Activated naive CD4-positive, alpha-beta T cell treated with anti-CD3 and anti-CD28 coated beads for 36 hours (primary cell): ENCODE results near the gene NLRC5. TPM values are rescaled to one million over a fixed set of nuclear protein-coding genes. Genes with fewer than 3 reads are reported as not detected.

Experiments
- CTCF ChIA-PET: fragments of 350-600 bp; sonication (Branson Sonifier 250); formaldehyde crosslinking; loops from one replicate; lab custom pipeline; 2021; ENCODE audit warnings: antibody characterized with exemption; lab: Charles Lee
- DNase-seq: peaks from one replicate; pipeline ENCODE4 v3.0.0-alpha.2; 2020
- H3K27ac Mint-ChIP-seq: one replicate; pipeline ENCODE4 v1.8.0; 2021; ENCODE audit warnings: mild to moderate bottlenecking, mixed read lengths
- H3K27me3 Mint-ChIP-seq: one replicate; pipeline ENCODE4 v1.8.0; 2021; ENCODE audit warnings: low read depth, mixed read lengths
- H3K36me3 Mint-ChIP-seq: one replicate; pipeline ENCODE4 v1.8.0; 2021; ENCODE audit warnings: low read depth, mixed read lengths
- H3K4me1 Mint-ChIP-seq: one replicate; pipeline ENCODE4 v1.8.0; 2021; ENCODE audit warnings: low read depth, mixed read lengths
- H3K4me3 Mint-ChIP-seq: one replicate; pipeline ENCODE4 v1.8.0; 2021; ENCODE audit warnings: mild to moderate bottlenecking, moderate library complexity, mixed read lengths
- H3K9me3 Mint-ChIP-seq: one replicate; pipeline ENCODE4 v1.8.0; 2021; ENCODE audit warnings: mixed read lengths
- intact Hi-C: fragments of 100-400 bp; cut with micrococcal nuclease; formaldehyde crosslinking; loops from one replicate; pipeline ENCODE4 v1.15.1; 2023
- total RNA-seq, 2 experiments: library from RNA; stranded (reverse); gene quantifications; one replicate each; pipeline ENCODE4 v1.2.3, GENCODE V29; 2021

The NLRC5 gene
- total RNA-seq, 2 experiments from 2014 or later = 104 to 119 TPM

- Mint-ChIP-seq H3K36me3 (no peaks in the 10 kb centered on the region), H3K9me3 (no peaks in the 10 kb centered on the region), H3K27me3 (no peaks in the 10 kb centered on the region), H3K27ac (no peak overlapping the region), H3K4me1 (peaks cover 9% of the 10 kb centered on the region), H3K4me3 (no peak overlapping the region)
- DNase-seq = no peak
- intact Hi-C loops = no loop called here
- CTCF ChIA-PET = interaction anchor here (0.9 to 1.0 kb wide), 2 partner anchors 11 to 117 kb away, joined by 3 read pairs; no protein-coding TSS in a partner anchor
Measured at GRCh38 chr16:57081744-57082143, 92.4 kb downstream of the NLRC5 start.

- Mint-ChIP-seq H3K27ac (no peak overlapping the region), H3K27me3 (no peaks in the 10 kb centered on the region), H3K4me1 (peaks cover 9% of the 10 kb centered on the region), H3K36me3 (no peaks in the 10 kb centered on the region), H3K9me3 (no peaks in the 10 kb centered on the region), H3K4me3 (no peak overlapping the region)
- no peak for DNase-seq
- CTCF ChIA-PET = interaction anchor here (0.5 to 3.8 kb wide), 11 partner anchors 10 to 256 kb away, joined by 3 to 20 read pairs (median 13); partner anchors contain the start of gene CPNE2
- intact Hi-C loops = no loop called here
Measured at GRCh38 chr16:57082664-57083063, 93.3 kb downstream of the NLRC5 start.

GRCh38 chr16:57083485-57084126 lies 94.2 kb downstream of the NLRC5 start:
- no peaks in the 10 kb centered on the region for H3K27me3 Mint-ChIP-seq
- CTCF ChIA-PET = interaction anchor here (0.6 to 3.8 kb wide), 28 partner anchors 9 to 373 kb away, joined by 3 to 20 read pairs (median 4); partner anchors contain the start of gene CPNE2
- no peaks in the 10 kb centered on the region for H3K36me3 Mint-ChIP-seq
- DNase-seq = no peak
- peak overlapping the region; percentile 73 for H3K27ac Mint-ChIP-seq
- no peak overlapping the region for H3K4me3 Mint-ChIP-seq
- peaks cover 9% of the 10 kb centered on the region for H3K4me1 Mint-ChIP-seq
- no peaks in the 10 kb centered on the region for H3K9me3 Mint-ChIP-seq
- intact Hi-C loops = loop anchor here (1.0 to 2.0 kb wide), 4 partner anchors 85 to 334 kb away; partner anchors contain the start of gene ARL2BP

GRCh38 chr16:57084257-57084770 lies 95.0 kb downstream of the NLRC5 start:
- CTCF ChIA-PET = interaction anchor here (0.6 to 3.8 kb wide), 35 partner anchors 9 to 389 kb away, joined by 3 to 20 read pairs (median 4); partner anchors contain the start of gene CPNE2
- H3K4me3 Mint-ChIP-seq = no peak overlapping the region
- H3K36me3 Mint-ChIP-seq = no peaks in the 10 kb centered on the region
- no peaks in the 10 kb centered on the region for H3K9me3 Mint-ChIP-seq
- DNase-seq = peak; percentile 86
- H3K27ac Mint-ChIP-seq = peak overlapping the region; percentile 73
- intact Hi-C loops = loop anchor here (1.0 to 2.0 kb wide), 4 partner anchors 84 to 333 kb away; partner anchors contain the start of gene ARL2BP
- peaks cover 9% of the 10 kb centered on the region for H3K4me1 Mint-ChIP-seq
- H3K27me3 Mint-ChIP-seq = no peaks in the 10 kb centered on the region

GRCh38 chr16:57084996-57085395 lies 95.6 kb downstream of the NLRC5 start:
- H3K27ac Mint-ChIP-seq = no peak overlapping the region

GRCh38 chr16:57087003-57087402 lies 97.6 kb downstream of the NLRC5 start:
- no peak overlapping the region for H3K27ac Mint-ChIP-seq
- no peak overlapping the region for H3K4me3 Mint-ChIP-seq
- H3K9me3 Mint-ChIP-seq = no peaks in the 10 kb centered on the region

More at GRCh38 chr16:57084996-57085395, 95.6 kb downstream of the NLRC5 start:
- DNase-seq = no peak
- Mint-ChIP-seq H3K36me3 (no peaks in the 10 kb centered on the region), H3K4me3 (no peak overlapping the region), H3K27me3 (no peaks in the 10 kb centered on the region), H3K9me3 (no peaks in the 10 kb centered on the region), H3K4me1 (peaks cover 7% of the 10 kb centered on the region)
- intact Hi-C loops = loop anchor here (1.0 to 2.0 kb wide), 4 partner anchors 83 to 332 kb away; partner anchors contain the start of gene ARL2BP
- CTCF ChIA-PET = interaction anchor here (0.6 to 3.8 kb wide), 25 partner anchors 8 to 389 kb away, joined by 3 to 20 read pairs (median 6); partner anchors contain the start of gene CPNE2

GRCh38 chr16:57089406-57089805 lies 100.0 kb downstream of the NLRC5 start:
- Mint-ChIP-seq H3K9me3 (no peaks in the 10 kb centered on the region), H3K27me3 (peaks cover 3% of the 10 kb centered on the region), H3K4me3 (no peak overlapping the region), H3K4me1 (peaks cover 11% of the 10 kb centered on the region), H3K27ac (no peak overlapping the region), H3K36me3 (no peaks in the 10 kb centered on the region)
- CTCF ChIA-PET = no interaction called here
- DNase-seq = no peak
- intact Hi-C loops = no loop called here

More at GRCh38 chr16:57087003-57087402, 97.6 kb downstream of the NLRC5 start:
- CTCF ChIA-PET = interaction anchor here (2.8 kb wide), 1 partner anchor 122 kb away, joined by 8 read pairs; no protein-coding TSS in a partner anchor
- DNase-seq = no peak
- Mint-ChIP-seq H3K27me3 (no peaks in the 10 kb centered on the region), H3K36me3 (no peaks in the 10 kb centered on the region), H3K4me1 (peaks cover 15% of the 10 kb centered on the region)
- intact Hi-C loops = no loop called here

GRCh38 chr16:57091200-57091974 lies 102.0 kb downstream of the NLRC5 start:
- intact Hi-C loops = no loop called here
- H3K27ac Mint-ChIP-seq = no peak overlapping the region

GRCh38 chr16:57091975-57092785 lies 102.8 kb downstream of the NLRC5 start, which contains the start of gene CPNE2:
Gene CPNE2, plus strand, starts transcription at chr16:57092583. Its CDS starts 18,160 bp downstream, at chr16:57110743.
- CTCF ChIA-PET = interaction anchor here (0.6 to 3.6 kb wide), 23 partner anchors 8 to 326 kb away, joined by 3 to 17 read pairs (median 4); partner anchors contain the start of genes PSME3IP1 and RSPRY1
- Mint-ChIP-seq H3K9me3 (no peaks in the 10 kb centered on the region), H3K4me3 (peak within 1 kb of the TSS; percentile 73), H3K27me3 (peaks cover 3% of the 10 kb centered on the region), H3K4me1 (peaks cover 10% of the 10 kb centered on the region), H3K27ac (no peak within 1 kb of the TSS), H3K36me3 (no peaks in the 10 kb centered on the region)
- peak; percentile 41 for DNase-seq
- intact Hi-C loops = loop anchor here (2.0 kb wide), 1 partner anchor 51 kb away; no protein-coding TSS in a partner anchor

More at GRCh38 chr16:57091200-57091974, 102.0 kb downstream of the NLRC5 start:
- H3K9me3 Mint-ChIP-seq = no peaks in the 10 kb centered on the region
- H3K27me3 Mint-ChIP-seq = peaks cover 3% of the 10 kb centered on the region
- peaks cover 10% of the 10 kb centered on the region for H3K4me1 Mint-ChIP-seq
- peak overlapping the region; percentile 59 for H3K4me3 Mint-ChIP-seq
- no peaks in the 10 kb centered on the region for H3K36me3 Mint-ChIP-seq
- no peak for DNase-seq
- CTCF ChIA-PET = interaction anchor here (0.6 to 3.6 kb wide), 10 partner anchors 11 to 127 kb away, joined by 3 to 17 read pairs (median 4); partner anchors contain the start of genes PSME3IP1 and RSPRY1

GRCh38 chr16:57092786-57093411 lies 103.5 kb downstream of the NLRC5 start:
- intact Hi-C loops = loop anchor here (1.0 to 2.0 kb wide), 2 partner anchors 50 to 75 kb away; no protein-coding TSS in a partner anchor
- no peaks in the 10 kb centered on the region for H3K9me3 Mint-ChIP-seq
- no peak overlapping the region for H3K27ac Mint-ChIP-seq
- peaks cover 3% of the 10 kb centered on the region for H3K27me3 Mint-ChIP-seq
- H3K4me1 Mint-ChIP-seq = peaks cover 10% of the 10 kb centered on the region
- DNase-seq = peak; percentile 48
- CTCF ChIA-PET = interaction anchor here (0.6 to 3.6 kb wide), 23 partner anchors 9 to 325 kb away, joined by 3 to 17 read pairs (median 4); no protein-coding TSS in a partner anchor
- peak overlapping the region; percentile 73 for H3K4me3 Mint-ChIP-seq
- no peaks in the 10 kb centered on the region for H3K36me3 Mint-ChIP-seq
